Endothelial cell of umbilical vein (primary cell): Measurements from ENCODE around the gene ADIPOQ. TPM values are rescaled to one million over a fixed set of nuclear protein-coding genes. Genes with fewer than 3 reads are reported as not detected.
"Not testable (repeated sequence)": the region's sequence is repeated elsewhere in the genome, so short reads cannot be mapped to it uniquely, and the experiment has no call there.

Experiments used
- BruUV-seq: library from RNA; stranded (reverse); fragments of 400-500 nt; replicated peaks from 2 replicates; lab custom pipeline; 2021; lab: Mats Ljungman, UMichigan
- CTCF ChIA-PET: fragments of 300-600, 350-600 bp; sonication (Branson Sonifier 250); formaldehyde crosslinking; loops from one replicate; lab custom pipeline; 2021; ENCODE audit warnings: antibody characterized with exemption, inconsistent platforms; lab: Charles Lee
- POLR2A ChIA-PET: fragments of 300-600, 350-600 bp; sonication (Branson Sonifier 250); formaldehyde crosslinking; loops from one replicate; lab custom pipeline; 2021; ENCODE audit warnings: antibody characterized with exemption, inconsistent platforms; lab: Charles Lee
- DNase-seq: peaks from one replicate; pipeline ENCODE4 v3.0.0-alpha.2; 2011; ENCODE audit warnings: low read depth, low spot score
- FAIRE-seq: peaks from 2 replicates; lab custom pipeline; 2011; peaks lifted over from hg19 to GRCh38; lab: Jason Lieb, UNC
- H2AFZ ChIP-seq: 2 replicates; pipeline ENCODE4 v1.6.0; 2012; ENCODE audit warnings: low read depth, low read length, control low read depth, inconsistent platforms
- H3K27ac ChIP-seq: 2 replicates; pipeline ENCODE4 v1.5.1; 2011; ENCODE audit warnings: low read depth, mild to moderate bottlenecking, control low read depth, low read length, moderate library complexity; ENCODE audit not compliant: insufficient read depth
- H3K27me3 ChIP-seq, 2 experiments: 2 replicates each; pipeline versions ENCODE4 v1.6.0 to v1.6.1; 2011; ENCODE audit warnings: low read length in 2 of 2, mixed read lengths in 1 of 2; ENCODE audit not compliant: control insufficient read depth in 2 of 2, insufficient read depth in 2 of 2
- H3K36me3 ChIP-seq, 2 experiments: 2 replicates in 1 of 2; 3 replicates in 1 of 2; pipeline ENCODE4 v1.5.1; 2011; ENCODE audit warnings: low read length in 2 of 2, mild to moderate bottlenecking in 1 of 2, moderate library complexity in 1 of 2; ENCODE audit not compliant: control insufficient read depth in 2 of 2, insufficient read depth in 2 of 2; ENCODE audit errors: extremely low read depth in 1 of 2
- H3K4me1 ChIP-seq: 3 replicates; pipeline ENCODE4 v1.5.1; 2011; ENCODE audit warnings: mild to moderate bottlenecking, low read length; ENCODE audit not compliant: control insufficient read depth, insufficient read depth; ENCODE audit errors: extremely low read depth
- H3K4me2 ChIP-seq: 2 replicates; pipeline ENCODE4 v1.6.1; 2011; ENCODE audit warnings: low read length, control low read depth, mixed read lengths; ENCODE audit not compliant: insufficient read depth
- H3K4me3 ChIP-seq, 3 experiments: fragments of 200-600 bp in 1 of 3; sonication (generic), shearing (Covaris generic) in 1 of 3; replicated peaks in 1 of 3; 2 replicates each; pipeline ENCODE4 v1.5.1; 2011 to 2016; ENCODE audit warnings: control low read depth in 3 of 3, low read length in 3 of 3, mild to moderate bottlenecking in 2 of 3, inconsistent platforms in 1 of 3, low read depth in 1 of 3, moderate library complexity in 1 of 3; ENCODE audit not compliant: insufficient read depth in 1 of 3
- H3K79me2 ChIP-seq: 2 replicates; pipeline ENCODE4 v1.6.0; 2012; ENCODE audit warnings: low read length, inconsistent platforms; ENCODE audit not compliant: control insufficient read depth, insufficient read depth
- H3K9ac ChIP-seq: replicated peaks from 2 replicates; pipeline ENCODE3; 2011; ENCODE audit warnings: low read length, control low read depth; ENCODE audit not compliant: insufficient read depth; ENCODE audit errors: extremely low read depth
- H3K9me1 ChIP-seq: replicated peaks from 3 replicates; pipeline ENCODE4 v1.6.0; 2011; ENCODE audit warnings: mild to moderate bottlenecking, low read length; ENCODE audit not compliant: control insufficient read depth, insufficient read depth; ENCODE audit errors: extremely low read depth
- H3K9me3 ChIP-seq: replicated peaks from 2 replicates; pipeline ENCODE4 v1.5.1; 2012; ENCODE audit warnings: low read length, inconsistent platforms; ENCODE audit not compliant: control insufficient read depth, insufficient read depth
- H4K20me1 ChIP-seq: replicated peaks from 2 replicates; pipeline ENCODE3; 2011; ENCODE audit warnings: mild to moderate bottlenecking, low read length; ENCODE audit not compliant: control insufficient read depth, insufficient read depth; ENCODE audit errors: extremely low read depth
- CTCF ChIP-seq, 2 donors: IDR thresholded peaks; 1 replicate in 1 of 2; 2 replicates in 1 of 2; pipeline ENCODE4 v1.5.1; 2011; ENCODE audit warnings: low read length in 2 of 2, mild to moderate bottlenecking in 2 of 2, moderate library complexity in 2 of 2, control low read depth in 1 of 2, inconsistent platforms in 1 of 2, low read depth in 1 of 2; ENCODE audit not compliant: insufficient read depth in 1 of 2; ENCODE audit errors: extremely low read depth in 1 of 2
- EZH2 ChIP-seq: IDR thresholded peaks from 2 replicates; pipeline ENCODE4 v1.6.1; 2012; ENCODE audit warnings: borderline replicate concordance, low read depth, mild to moderate bottlenecking, moderate library complexity, low read length, inconsistent platforms; ENCODE audit not compliant: severe bottlenecking
- FOS ChIP-seq: IDR thresholded peaks from 2 replicates; pipeline ENCODE4 v1.6.1; 2011; ENCODE audit warnings: mild to moderate bottlenecking, low read length, moderate library complexity, borderline replicate concordance; ENCODE audit not compliant: insufficient read depth
- GATA2 ChIP-seq: IDR thresholded peaks from 2 replicates; pipeline ENCODE4 v1.7.0; 2011; ENCODE audit warnings: low read depth, mild to moderate bottlenecking, moderate library complexity, mixed read lengths, low read length; ENCODE audit not compliant: insufficient read length, insufficient read depth
- JUN ChIP-seq: IDR thresholded peaks from 2 replicates; pipeline ENCODE4 v1.6.1; 2011; ENCODE audit warnings: borderline replicate concordance, low read depth; ENCODE audit not compliant: insufficient read length, insufficient read depth
- MYC ChIP-seq: IDR thresholded peaks from one replicate; pipeline ENCODE4 v1.6.1; 2011; ENCODE audit warnings: mild to moderate bottlenecking, low read depth, low read length
- POLR2A ChIP-seq: IDR thresholded peaks from 2 replicates; pipeline ENCODE4 v1.6.1; 2012; ENCODE audit warnings: low read depth, mild to moderate bottlenecking, control low read depth, low read length
- POLR2AphosphoS5 ChIP-seq: IDR thresholded peaks from 2 replicates; pipeline ENCODE4 v1.6.1; 2012; ENCODE audit warnings: low read depth, mild to moderate bottlenecking, control low read depth, low read length, moderate library complexity; ENCODE audit not compliant: insufficient read depth
- dilution Hi-C: fragments of 300-500 bp; cut with MboI; formaldehyde crosslinking; loops from one replicate; pipeline ENCODE4 v1.15.0; 2019; ENCODE audit warnings: low sequenced_read_pairs; ENCODE audit not compliant: extremely low pct_ligation_motif_present
- intact Hi-C: fragments of 100-400 bp; cut with micrococcal nuclease; formaldehyde crosslinking; loops from one replicate; pipeline ENCODE4 v1.10.0; 2022
- polyA plus RNA-seq, 4 experiments: library from polyadenylated mRNA; depleted of rRNA in 3 of 4; stranded (reverse) in 3 of 4; unstranded in 1 of 4; fragments of >200 nt; gene quantifications; 2 replicates each; pipeline versions ENCODE4 v1.2.1 to v1.2.3, GENCODE V29; 2011 to 2012; ENCODE audit warnings: missing spikeins in 1 of 4
- total RNA-seq: library from RNA; stranded (reverse); gene quantifications from 2 replicates; pipeline ENCODE4 v1.2.3, GENCODE V29; 2021
- TF ChIP-seq, protein P1 (sequence below): IDR thresholded peaks from 2 replicates; pipeline ENCODE4 v1.6.1; 2011; ENCODE audit not compliant: insufficient read depth, insufficient read length

The ADIPOQ gene
- total and polyA plus RNA-seq, 2 donors (not counting 3 experiments of a cell fraction or from before 2014, with no cell fraction given): not detected

GRCh38 chr3:186883686-186884058, 41.2 kb downstream of the ADIPOQ start:
- Histone ChIP-seq H3K79me2 (no peaks in the 10 kb centered on the region), H3K27ac (no peak overlapping the region), H3K36me3 (no peaks in the 10 kb centered on the region), H3K4me3 (no peak overlapping the region), H3K9me1 (no peaks in the 10 kb centered on the region), H3K9ac (no peak overlapping the region), H4K20me1 (no peaks in the 10 kb centered on the region), H3K4me2 (no peak overlapping the region), H3K27me3 (no peaks in the 10 kb centered on the region), H3K4me1 (peaks cover 16% of the 10 kb centered on the region), H2AFZ (no peak overlapping the region), H3K9me3 (no peaks in the 10 kb centered on the region)
- POLR2A ChIA-PET: no interaction called here
- TF ChIP-seq EZH2: no peak
- no peak for TF ChIP-seq CTCF (IDR thresholded peaks at IDR 0.05; ENCODE audit: extremely low read depth in 1 of 2, insufficient read depth in 1 of 2, low read depth in 1 of 2, low read length in 2 of 2)
- no peak for TF ChIP-seq JUN
- TF ChIP-seq, protein P1, sequence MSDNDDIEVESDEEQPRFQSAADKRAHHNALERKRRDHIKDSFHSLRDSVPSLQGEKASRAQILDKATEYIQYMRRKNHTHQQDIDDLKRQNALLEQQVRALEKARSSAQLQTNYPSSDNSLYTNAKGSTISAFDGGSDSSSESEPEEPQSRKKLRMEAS: no peak
- TF ChIP-seq MYC: no peak
- TF ChIP-seq POLR2AphosphoS5: no peak
- TF ChIP-seq GATA2: no peak
- no peak for TF ChIP-seq POLR2A
- TF ChIP-seq FOS: no peak
- dilution Hi-C loops: no loop called here
- BruUV-seq: no TSS peak
- DNase-seq: no peak
- CTCF ChIA-PET: no interaction called here
- intact Hi-C loops: loop anchor here (10.0 kb wide), 1 partner anchor 1281 kb away; no protein-coding TSS in a partner anchor
- FAIRE-seq: no peak

DNA sequence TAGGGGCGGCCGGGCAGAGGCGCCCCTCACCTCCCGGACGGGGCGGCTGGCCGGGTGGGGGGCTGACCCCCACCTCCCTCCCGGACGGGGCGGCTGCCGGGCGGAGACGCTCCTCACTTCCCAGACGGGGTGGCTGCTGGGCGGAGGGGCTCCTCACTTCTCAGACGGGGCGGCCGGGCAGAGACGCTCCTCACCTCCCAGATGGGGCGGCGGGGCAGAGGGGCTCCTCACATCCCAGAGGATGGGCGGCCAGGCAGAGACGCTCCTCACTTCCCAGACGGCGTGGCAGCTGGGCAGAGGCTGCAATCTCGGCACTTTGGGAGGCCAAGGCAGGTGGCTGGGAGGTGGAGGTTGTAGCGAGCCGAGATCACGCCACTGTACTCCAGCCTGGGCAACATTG, 42.4 kb downstream of the ADIPOQ start:
- H3K36me3 ChIP-seq, H3K27ac ChIP-seq, BruUV-seq, H4K20me1 ChIP-seq, H3K4me2 ChIP-seq, CTCF ChIA-PET, H3K79me2 ChIP-seq, DNase-seq, FAIRE-seq, H2AFZ ChIP-seq, H3K4me3 ChIP-seq, POLR2A ChIA-PET, H3K9me3 ChIP-seq, H3K9ac ChIP-seq, dilution Hi-C loops, H3K27me3 ChIP-seq, H3K9me1 ChIP-seq: not testable (repeated sequence)
- peaks cover 16% of the 10 kb centered on the region for H3K4me1 ChIP-seq
- intact Hi-C loops: loop anchor here (5.0 to 10.0 kb wide), 2 partner anchors 47 to 1280 kb away; partner anchors contain the start of gene ST6GAL1
